B cell (primary cell): ENCODE results near the gene HCN4.

Source experiments
- EZH2 ChIP-seq: IDR thresholded peaks from 2 replicates; pipeline ENCODE4 v1.6.1; 2012; ENCODE audit warnings: borderline replicate concordance, low read depth, mild to moderate bottlenecking, moderate library complexity, low read length; ENCODE audit not compliant: insufficient read depth, poor library complexity, severe bottlenecking
- TF ChIP-seq, protein P1 (sequence below): fragments of 200-600 bp; IDR thresholded peaks from one replicate; pipeline ENCODE4 v1.8.0; 2022; ENCODE audit warnings: antibody characterized with exemption, mild to moderate bottlenecking

DNA sequence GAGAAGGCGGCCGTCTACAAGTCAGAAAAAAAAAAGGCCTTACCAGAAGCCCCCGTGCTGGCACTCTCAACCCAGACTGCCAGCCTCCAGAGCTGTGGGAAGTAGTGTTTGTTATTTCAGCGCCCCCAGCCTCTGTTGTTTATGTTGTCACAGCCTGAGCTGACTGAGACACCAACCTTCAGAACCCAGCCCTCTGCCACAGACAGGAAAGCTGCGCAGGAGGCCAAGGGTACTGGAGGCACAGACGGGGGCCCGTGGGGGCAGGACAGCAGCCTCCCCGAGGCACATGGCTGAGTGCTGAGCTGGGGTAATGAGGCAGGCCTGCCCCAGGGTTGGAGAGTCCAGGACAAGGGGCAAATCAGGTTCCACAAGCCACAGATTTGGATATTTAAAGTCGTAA is 33.7 kb downstream of the HCN4 start:
- TF ChIP-seq, protein P1, sequence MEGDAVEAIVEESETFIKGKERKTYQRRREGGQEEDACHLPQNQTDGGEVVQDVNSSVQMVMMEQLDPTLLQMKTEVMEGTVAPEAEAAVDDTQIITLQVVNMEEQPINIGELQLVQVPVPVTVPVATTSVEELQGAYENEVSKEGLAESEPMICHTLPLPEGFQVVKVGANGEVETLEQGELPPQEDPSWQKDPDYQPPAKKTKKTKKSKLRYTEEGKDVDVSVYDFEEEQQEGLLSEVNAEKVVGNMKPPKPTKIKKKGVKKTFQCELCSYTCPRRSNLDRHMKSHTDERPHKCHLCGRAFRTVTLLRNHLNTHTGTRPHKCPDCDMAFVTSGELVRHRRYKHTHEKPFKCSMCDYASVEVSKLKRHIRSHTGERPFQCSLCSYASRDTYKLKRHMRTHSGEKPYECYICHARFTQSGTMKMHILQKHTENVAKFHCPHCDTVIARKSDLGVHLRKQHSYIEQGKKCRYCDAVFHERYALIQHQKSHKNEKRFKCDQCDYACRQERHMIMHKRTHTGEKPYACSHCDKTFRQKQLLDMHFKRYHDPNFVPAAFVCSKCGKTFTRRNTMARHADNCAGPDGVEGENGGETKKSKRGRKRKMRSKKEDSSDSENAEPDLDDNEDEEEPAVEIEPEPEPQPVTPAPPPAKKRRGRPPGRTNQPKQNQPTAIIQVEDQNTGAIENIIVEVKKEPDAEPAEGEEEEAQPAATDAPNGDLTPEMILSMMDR, result no peak
- TF ChIP-seq EZH2, result no peak
